Testis (tissue), 3 donors: ENCODE results near the gene HEXA. TPM values are rescaled to one million over a fixed set of nuclear protein-coding genes. Genes with fewer than 3 reads are reported as not detected.
"Not testable (repeated sequence)": the region's sequence is repeated elsewhere in the genome, so short reads cannot be mapped to it uniquely, and the experiment has no call there.

Experiments used
- DNase-seq: peaks from one replicate; pipeline ENCODE4 v3.0.0-alpha.2; 2019
- H3K27ac ChIP-seq, 2 donors: fragments of 200-600 bp; sonication (generic); one replicate each; pipeline ENCODE4 v1.5.1; 2019
- H3K27me3 ChIP-seq: fragments of 200-600 bp; sonication (generic); one replicate; pipeline ENCODE4 v1.5.1; 2019
- H3K36me3 ChIP-seq: fragments of 200-600 bp; sonication (generic); one replicate; pipeline ENCODE4 v1.5.1; 2017; ENCODE audit warnings: low read depth; ENCODE audit errors: missing control alignments
- H3K4me1 ChIP-seq: fragments of 200-600 bp; sonication (generic); one replicate; pipeline ENCODE4 v1.5.1; 2019
- H3K4me3 ChIP-seq, 2 donors: fragments of 200-600 bp; sonication (generic); one replicate each; pipeline ENCODE4 v1.5.1; 2017 to 2019
- H3K9me3 ChIP-seq: fragments of 200-600 bp; sonication (generic); one replicate; pipeline ENCODE4 v1.5.1; 2017
- CTCF ChIP-seq, 3 experiments: fragments of 450-650 bp in 2 of 3; fragments of 200-600 bp in 1 of 3; sonication (generic) in 1 of 3; IDR thresholded peaks; one replicate each; pipeline ENCODE4 v1.5.1; 2016 to 2019; ENCODE audit warnings: antibody characterized with exemption in 3 of 3, mild to moderate bottlenecking in 2 of 3, moderate library complexity in 1 of 3
- POLR2A ChIP-seq: fragments of 450-650 bp; IDR thresholded peaks from one replicate; pipeline ENCODE4 v1.6.1; 2017; ENCODE audit warnings: antibody characterized with exemption, mild to moderate bottlenecking, moderate library complexity
- WGBS, 2 donors: methylation state at CpG; one replicate each; pipeline ENCODE4 v1.1.5; 2018; 5-methylcytosine and 5-hydroxymethylcytosine counted together
- intact Hi-C: fragments of 100-400 bp; cut with DNase I; formaldehyde crosslinking; loops from one replicate; pipeline ENCODE4 v1.15.1; 2023; ENCODE audit warnings: low total_unique reads
- polyA plus RNA-seq: library from polyadenylated mRNA; stranded (reverse); fragments of 350-450 nt; fragmentation: Illumina TruSeq; extraction: RNeasy Lipid Tissue Mini Kit (QIAGEN cat#74804); gene quantifications from one replicate; pipeline ENCODE4 v1.2.3, GENCODE V29; 2014; ENCODE audit warnings: low read depth, low replicate concordance; ENCODE audit not compliant: insufficient read depth
- total RNA-seq, 2 donors: library from RNA; depleted of rRNA; stranded (reverse); fragments of >200 nt; gene quantifications; one replicate each; pipeline ENCODE4 v1.2.3, GENCODE V29; 2016

The HEXA gene
- total and polyA plus RNA-seq, 3 donors from 2014 or later: 110 to 188 (median 129) TPM

GRCh38 chr15:72404841-72405240 lies 29.0 kb upstream of the HEXA start:
- Histone ChIP-seq H3K27ac (no peak overlapping the region), H3K27me3 (no peaks in the 10 kb centered on the region), H3K9me3 (no peaks in the 10 kb centered on the region), H3K4me1 (no peaks in the 10 kb centered on the region), H3K36me3 (no peaks in the 10 kb centered on the region), H3K4me3 (no peak overlapping the region)
- intact Hi-C loops: no loop called here
- DNase-seq: no peak
- no peak for TF ChIP-seq CTCF (IDR thresholded peaks at IDR 0.05)
- no peak for TF ChIP-seq POLR2A

- WGBS, 2 donors: 56 to 65% methylated on average over 3 of the region's 3 CpGs
- TF ChIP-seq CTCF (IDR thresholded peaks at IDR 0.05): no peak
- no peak for TF ChIP-seq POLR2A
- no peak for DNase-seq
Observed at GRCh38 chr15:72404356-72404755, 28.5 kb upstream of the HEXA start.

GRCh38 chr15:72402726-72403125 lies 26.9 kb upstream of the HEXA start:
- no peaks in the 10 kb centered on the region for H3K9me3 ChIP-seq
- DNase-seq: no peak
- H3K4me1 ChIP-seq: no peaks in the 10 kb centered on the region
- 84 to 91% methylated on average over 5 of the region's 5 CpGs for WGBS, 2 donors
- H3K27me3 ChIP-seq: no peaks in the 10 kb centered on the region
- H3K4me3 ChIP-seq: no peak overlapping the region
- TF ChIP-seq POLR2A (no peak), CTCF (IDR thresholded peaks at IDR 0.05) (no peak)
- no peaks in the 10 kb centered on the region for H3K36me3 ChIP-seq
- no peak overlapping the region for H3K27ac ChIP-seq
- intact Hi-C loops: no loop called here

More at GRCh38 chr15:72404356-72404755, 28.5 kb upstream of the HEXA start:
- Histone ChIP-seq H3K27me3 (no peaks in the 10 kb centered on the region), H3K27ac (no peak overlapping the region), H3K4me1 (no peaks in the 10 kb centered on the region), H3K36me3 (no peaks in the 10 kb centered on the region), H3K9me3 (no peaks in the 10 kb centered on the region), H3K4me3 (no peak overlapping the region)
- intact Hi-C loops: no loop called here

GRCh38 chr15:72398648-72399047 lies 22.8 kb upstream of the HEXA start:
- Histone ChIP-seq H3K9me3 (no peaks in the 10 kb centered on the region), H3K36me3 (no peaks in the 10 kb centered on the region), H3K4me3 (no peak overlapping the region), H3K27ac (no peak overlapping the region), H3K27me3 (no peaks in the 10 kb centered on the region), H3K4me1 (no peaks in the 10 kb centered on the region)
- intact Hi-C loops: no loop called here
- TF ChIP-seq POLR2A: no peak
- no peak for TF ChIP-seq CTCF (IDR thresholded peaks at IDR 0.05)
- 82 to 89% methylated on average over 7 of the region's 7 CpGs for WGBS, 2 donors
- no peak for DNase-seq

GRCh38 chr15:72397796-72398588 lies 22.2 kb upstream of the HEXA start, which contains the start of gene TMEM202:
Gene TMEM202, plus strand, starts transcription at chr15:72398305. Its CDS starts 22 bp downstream, at chr15:72398327.
- TF ChIP-seq CTCF (IDR thresholded peaks at IDR 0.05) (no peak), POLR2A (no peak)
- H3K27me3 ChIP-seq: no peaks in the 10 kb centered on the region
- no peak for DNase-seq
- intact Hi-C loops: no loop called here
- no peaks in the 10 kb centered on the region for H3K4me1 ChIP-seq
- H3K4me3 ChIP-seq: no peak within 1 kb of the TSS
- 66 to 67% methylated on average over 4 of the region's 4 CpGs for WGBS, 2 donors
- H3K27ac ChIP-seq: no peak within 1 kb of the TSS
- H3K36me3 ChIP-seq: no peaks in the 10 kb centered on the region
- H3K9me3 ChIP-seq: no peaks in the 10 kb centered on the region

- H3K4me1 ChIP-seq, H3K36me3 ChIP-seq, H3K27me3 ChIP-seq, H3K9me3 ChIP-seq, intact Hi-C loops, H3K27ac ChIP-seq, DNase-seq, H3K4me3 ChIP-seq: not testable (repeated sequence)
- 97% methylated on average over 10 of the region's 24 CpGs; no CpG with 5 or more reads in 1 of the 2 donors for WGBS, 2 donors
Observed at GRCh38 chr15:72396331-72396730, 20.5 kb upstream of the HEXA start.
